Keratinocyte (primary cell): Measurements from ENCODE around the gene SPDYC. TPM values are rescaled to one million over a fixed set of nuclear protein-coding genes. Genes with fewer than 3 reads are reported as not detected.

ENCODE experiments used
- DNase-seq: peaks from one replicate; pipeline ENCODE4 v3.0.0-alpha.2; 2011; ENCODE audit warnings: low read depth, missing footprints, low spot score
- FAIRE-seq: peaks from 2 replicates; lab custom pipeline; 2011; peaks lifted over from hg19 to GRCh38; lab: Jason Lieb, UNC
- H2AFZ ChIP-seq: 2 replicates; pipeline ENCODE4 v1.6.0; 2012; ENCODE audit warnings: low read length, control low read depth, inconsistent platforms; ENCODE audit not compliant: control insufficient read depth
- H3K27ac ChIP-seq: 2 replicates; pipeline ENCODE4 v1.5.1; 2011; ENCODE audit warnings: low read length; ENCODE audit not compliant: control insufficient read depth, insufficient read depth
- H3K27me3 ChIP-seq: 3 replicates; pipeline ENCODE4 v1.6.0; 2011; ENCODE audit warnings: low read length; ENCODE audit not compliant: control insufficient read depth, insufficient read depth; ENCODE audit errors: extremely low read depth
- H3K36me3 ChIP-seq, 2 experiments: 2 replicates in 1 of 2; 3 replicates in 1 of 2; pipeline ENCODE4 v1.5.1; 2011; ENCODE audit warnings: low read length in 2 of 2, mild to moderate bottlenecking in 1 of 2; ENCODE audit not compliant: control insufficient read depth in 2 of 2, insufficient read depth in 2 of 2; ENCODE audit errors: extremely low read depth in 1 of 2
- H3K4me1 ChIP-seq: 3 replicates; pipeline ENCODE4 v1.5.1; 2011; ENCODE audit warnings: low read length; ENCODE audit not compliant: control insufficient read depth, insufficient read depth; ENCODE audit errors: extremely low read depth
- H3K4me2 ChIP-seq: 3 replicates; pipeline ENCODE4 v1.6.0; 2011; ENCODE audit warnings: low read depth, low read length; ENCODE audit not compliant: control insufficient read depth, insufficient read depth; ENCODE audit errors: extremely low read depth
- H3K4me3 ChIP-seq, 3 experiments: fragments of 200-600 bp in 1 of 3; sonication (generic) in 1 of 3; 2 replicates in 2 of 3; 3 replicates in 1 of 3; pipeline ENCODE4 v1.5.1; 2011 to 2016; ENCODE audit warnings: low read length in 3 of 3, mild to moderate bottlenecking in 3 of 3, control low read depth in 2 of 3, inconsistent platforms in 1 of 3, low read depth in 1 of 3, mixed read lengths in 1 of 3, mixed run types in 1 of 3, moderate library complexity in 1 of 3; ENCODE audit not compliant: control insufficient read depth in 2 of 3, insufficient read depth in 2 of 3; ENCODE audit errors: extremely low read depth in 1 of 3
- H3K79me2 ChIP-seq: 2 replicates; pipeline ENCODE4 v1.6.0; 2012; ENCODE audit warnings: low read length; ENCODE audit not compliant: control insufficient read depth, insufficient read depth
- H3K9ac ChIP-seq: 3 replicates; pipeline ENCODE4 v1.6.0; 2011; ENCODE audit warnings: low read length; ENCODE audit not compliant: control insufficient read depth, insufficient read depth; ENCODE audit errors: extremely low read depth
- H3K9me1 ChIP-seq: 3 replicates; pipeline ENCODE4 v1.6.0; 2011; ENCODE audit warnings: low read length; ENCODE audit not compliant: control insufficient read depth, insufficient read depth; ENCODE audit errors: extremely low read depth
- H3K9me3 ChIP-seq: 2 replicates; pipeline ENCODE4 v1.5.1; 2012; ENCODE audit warnings: low read depth, low read length; ENCODE audit not compliant: control insufficient read depth
- H4K20me1 ChIP-seq: 3 replicates; pipeline ENCODE4 v1.6.0; 2011; ENCODE audit warnings: low read length; ENCODE audit not compliant: control insufficient read depth, insufficient read depth; ENCODE audit errors: extremely low read depth
- CTCF ChIP-seq, 3 experiments: IDR thresholded peaks in 1 of 3; conservative IDR thresholded peaks in 1 of 3; optimal IDR thresholded peaks in 1 of 3; 2 replicates in 2 of 3; 3 replicates in 1 of 3; pipeline versions ENCODE3 to v1.5.1; 2011; ENCODE audit warnings: low read length in 3 of 3, mild to moderate bottlenecking in 3 of 3, moderate library complexity in 2 of 3, control low read depth in 1 of 3, inconsistent platforms in 1 of 3; ENCODE audit not compliant: insufficient read depth in 2 of 3; ENCODE audit errors: extremely low read depth in 1 of 3
- EZH2 ChIP-seq: IDR thresholded peaks from one replicate; pipeline ENCODE4 v1.6.1; 2012; ENCODE audit warnings: inconsistent platforms, mild to moderate bottlenecking, low read length, moderate library complexity
- dilution Hi-C: fragments of 300-500 bp; cut with MboI; formaldehyde crosslinking; loops from one replicate; pipeline ENCODE4 v1.7.0; 2020; ENCODE audit warnings: low sequenced_read_pairs; ENCODE audit not compliant: extremely low pct_ligation_motif_present
- polyA plus RNA-seq, 5 experiments: library from polyadenylated mRNA; depleted of rRNA in 3 of 5; stranded (reverse) in 3 of 5; stranded (forward) in 1 of 5; unstranded in 1 of 5; fragments of >200 nt; gene quantifications; 1 replicate in 1 of 5; 2 replicates in 3 of 5; 3 replicates in 1 of 5; pipeline versions ENCODE4 v1.2.1 to v1.2.3, GENCODE V29; 2011 to 2012; ENCODE audit warnings: missing spikeins in 2 of 5, low read depth in 1 of 5, low replicate concordance in 1 of 5

SPDYC gene
- polyA plus RNA-seq, 1 donor (not counting 4 experiments of a cell fraction or from before 2014, with no cell fraction given), result not detected

GRCh38 chr11:65124480-65125196 lies 45.4 kb upstream of the SPDYC start:
- FAIRE-seq, result no peak
- peaks cover 30 to 39% of the 10 kb centered on the region in 2 experiments for H3K36me3 ChIP-seq
- dilution Hi-C loops, result no loop called here

GRCh38 chr11:65125197-65126056 lies 44.6 kb upstream of the SPDYC start:
- Histone ChIP-seq H2AFZ (no peak overlapping the region), H3K9me3 (no peaks in the 10 kb centered on the region), H3K9me1 (no peaks in the 10 kb centered on the region), H3K36me3 (peaks cover 30 to 39% of the 10 kb centered on the region in 2 experiments), H3K9ac (no peak overlapping the region), H3K4me1 (peaks cover 13% of the 10 kb centered on the region), H4K20me1 (no peaks in the 10 kb centered on the region), H3K4me3 (no peak overlapping the region), H3K27ac (no peak overlapping the region), H3K4me2 (no peak overlapping the region), H3K27me3 (no peaks in the 10 kb centered on the region), H3K79me2 (peaks cover 36% of the 10 kb centered on the region)
- dilution Hi-C loops, result no loop called here
- TF ChIP-seq EZH2, result no peak
- no peak for TF ChIP-seq CTCF (optimal IDR thresholded peaks at IDR 0.05 in 1 of 3, IDR thresholded peaks at IDR 0.05 in 1 of 3, conservative IDR thresholded peaks at IDR 0.05 in 1 of 3; ENCODE audit: extremely low read depth in 1 of 3, insufficient read depth in 2 of 3, low read length in 3 of 3)
- FAIRE-seq (no peak), DNase-seq (no peak)

More at GRCh38 chr11:65124480-65125196, 45.4 kb upstream of the SPDYC start:
- no peak overlapping the region for H3K4me2 ChIP-seq
- H3K27ac ChIP-seq, result no peak overlapping the region
- no peak for TF ChIP-seq EZH2
- TF ChIP-seq CTCF (optimal IDR thresholded peaks at IDR 0.05 in 1 of 3, IDR thresholded peaks at IDR 0.05 in 1 of 3, conservative IDR thresholded peaks at IDR 0.05 in 1 of 3; ENCODE audit: extremely low read depth in 1 of 3, insufficient read depth in 2 of 3, low read length in 3 of 3), result no peak
- no peak overlapping the region for H2AFZ ChIP-seq
- no peak overlapping the region for H3K9ac ChIP-seq
- DNase-seq, result no peak
- H3K9me1 ChIP-seq, result no peaks in the 10 kb centered on the region
- no peaks in the 10 kb centered on the region for H4K20me1 ChIP-seq
- H3K27me3 ChIP-seq, result no peaks in the 10 kb centered on the region
- peaks cover 17% of the 10 kb centered on the region for H3K4me1 ChIP-seq
- peaks cover 44% of the 10 kb centered on the region for H3K79me2 ChIP-seq
- H3K9me3 ChIP-seq, result no peaks in the 10 kb centered on the region
- no peak overlapping the region for H3K4me3 ChIP-seq
